Smooth muscle cell (in vitro differentiated cells): Measurements from ENCODE around the gene SMIM44. TPM values are rescaled to one million over a fixed set of nuclear protein-coding genes. Genes with fewer than 3 reads are reported as not detected.

Experiments
- DNase-seq: peaks from one replicate; lab custom pipeline; 2025; ENCODE audit not compliant: unreplicated experiment; lab: John Stamatoyannopoulos, UW
- H2AFZ ChIP-seq: fragments of 200-600 bp; sonication (generic); 2 replicates; pipeline ENCODE4 v1.6.0; 2016; ENCODE audit warnings: antibody characterized with exemption, low read depth, mild to moderate bottlenecking
- H3F3A ChIP-seq: fragments of 200-600 bp; sonication (generic); 2 replicates; pipeline ENCODE4 v1.6.0; 2017; ENCODE audit warnings: antibody characterized with exemption, low read depth
- H3K27ac ChIP-seq: fragments of 200-600 bp; sonication (generic); 2 replicates; pipeline ENCODE4 v1.5.1; 2016; ENCODE audit warnings: low read depth, mild to moderate bottlenecking
- H3K27me3 ChIP-seq: fragments of 200-600 bp; sonication (generic); 2 replicates; pipeline ENCODE4 v1.6.1; 2016; ENCODE audit warnings: low read depth, mild to moderate bottlenecking
- H3K36me3 ChIP-seq: fragments of 200-600 bp; sonication (generic); 2 replicates; pipeline ENCODE4 v1.5.1; 2016; ENCODE audit warnings: low read depth
- H3K4me1 ChIP-seq: fragments of 200-600 bp; sonication (generic); 2 replicates; pipeline ENCODE4 v1.5.1; 2016; ENCODE audit warnings: low read depth
- H3K4me2 ChIP-seq: fragments of 200-600 bp; sonication (generic); 2 replicates; pipeline ENCODE4 v1.6.0; 2016; ENCODE audit warnings: mild to moderate bottlenecking
- H3K4me3 ChIP-seq: fragments of 200-600 bp; sonication (generic); 2 replicates; pipeline ENCODE4 v1.5.1; 2016; ENCODE audit warnings: mild to moderate bottlenecking
- H3K79me2 ChIP-seq: fragments of 200-600 bp; sonication (generic); 2 replicates; pipeline ENCODE4 v1.6.0; 2016; ENCODE audit warnings: low read depth, mild to moderate bottlenecking
- H3K9ac ChIP-seq: fragments of 200-600 bp; sonication (generic); 2 replicates; pipeline ENCODE4 v1.6.0; 2016; ENCODE audit warnings: low read depth
- H3K9me3 ChIP-seq: fragments of 200-600 bp; sonication (generic); replicated peaks from 2 replicates; pipeline ENCODE4 v1.5.1; 2016; ENCODE audit warnings: low read depth
- H4K20me1 ChIP-seq: fragments of 200-600 bp; sonication (generic); 2 replicates; pipeline ENCODE4 v1.6.0; 2016; ENCODE audit warnings: low read depth
- WGBS: methylation state at CpG from one replicate; pipeline ENCODE4 v1.1.7; 2016; ENCODE audit warnings: low lambda C conversion rate; 5-methylcytosine and 5-hydroxymethylcytosine counted together
- polyA plus RNA-seq: library from polyadenylated mRNA; unstranded; fragments of >200 nt; fragmentation: Nextera tagmentation; extraction: Ambion mirVana; gene quantifications from 2 replicates; pipeline ENCODE4 v1.2.1, GENCODE V29; 2016
- total RNA-seq: library from RNA; depleted of rRNA; stranded (reverse); fragments of >200 nt; gene quantifications from 2 replicates; pipeline ENCODE4 v1.2.3, GENCODE V29; 2014
- TF ChIP-seq, protein P1 (sequence below): fragments of 200-600 bp; sonication (generic); IDR thresholded peaks from 2 replicates; pipeline ENCODE4 v1.5.1; 2017; ENCODE audit warnings: borderline replicate concordance, mild to moderate bottlenecking, antibody characterized with exemption; ENCODE audit not compliant: insufficient read depth, poor library complexity, severe bottlenecking

SMIM44 gene
- total and polyA plus RNA-seq, 2 experiments from 2014 or later, result not detected

DNA sequence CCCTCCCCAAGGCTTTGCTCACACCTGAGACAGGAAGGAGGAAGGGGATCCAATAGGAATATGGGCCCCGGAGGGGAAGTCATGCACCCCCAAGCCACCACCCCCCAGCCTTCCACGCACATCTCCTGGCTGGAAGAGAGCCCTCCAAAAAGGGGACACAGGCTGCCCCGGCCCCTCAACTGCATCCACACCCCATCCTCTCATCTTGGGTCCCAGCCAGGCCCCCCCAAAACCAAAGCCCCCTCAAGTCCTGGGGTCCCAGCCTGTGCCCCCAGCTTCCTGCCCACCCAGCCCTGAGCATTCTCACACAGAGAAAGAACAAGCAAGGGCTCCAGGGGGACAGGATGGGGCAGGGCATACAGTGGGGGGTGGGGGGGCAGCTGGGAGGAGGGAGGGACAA lies 15.0 kb downstream of the SMIM44 start:
- no peak overlapping the region for H3K27ac ChIP-seq
- H3K9ac ChIP-seq, result no peak overlapping the region
- no peak overlapping the region for H3K4me2 ChIP-seq
- H3F3A ChIP-seq, result no peaks in the 10 kb centered on the region
- H3K4me1 ChIP-seq, result peaks cover 12% of the 10 kb centered on the region
- TF ChIP-seq, protein P1, sequence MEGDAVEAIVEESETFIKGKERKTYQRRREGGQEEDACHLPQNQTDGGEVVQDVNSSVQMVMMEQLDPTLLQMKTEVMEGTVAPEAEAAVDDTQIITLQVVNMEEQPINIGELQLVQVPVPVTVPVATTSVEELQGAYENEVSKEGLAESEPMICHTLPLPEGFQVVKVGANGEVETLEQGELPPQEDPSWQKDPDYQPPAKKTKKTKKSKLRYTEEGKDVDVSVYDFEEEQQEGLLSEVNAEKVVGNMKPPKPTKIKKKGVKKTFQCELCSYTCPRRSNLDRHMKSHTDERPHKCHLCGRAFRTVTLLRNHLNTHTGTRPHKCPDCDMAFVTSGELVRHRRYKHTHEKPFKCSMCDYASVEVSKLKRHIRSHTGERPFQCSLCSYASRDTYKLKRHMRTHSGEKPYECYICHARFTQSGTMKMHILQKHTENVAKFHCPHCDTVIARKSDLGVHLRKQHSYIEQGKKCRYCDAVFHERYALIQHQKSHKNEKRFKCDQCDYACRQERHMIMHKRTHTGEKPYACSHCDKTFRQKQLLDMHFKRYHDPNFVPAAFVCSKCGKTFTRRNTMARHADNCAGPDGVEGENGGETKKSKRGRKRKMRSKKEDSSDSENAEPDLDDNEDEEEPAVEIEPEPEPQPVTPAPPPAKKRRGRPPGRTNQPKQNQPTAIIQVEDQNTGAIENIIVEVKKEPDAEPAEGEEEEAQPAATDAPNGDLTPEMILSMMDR, result no peak
- 80% methylated on average over 2 of the region's 3 CpGs for WGBS
- no peaks in the 10 kb centered on the region for H3K79me2 ChIP-seq
- no peaks in the 10 kb centered on the region for H4K20me1 ChIP-seq
- no peak overlapping the region for H3K4me3 ChIP-seq
- DNase-seq, result no peak
- no peak overlapping the region for H2AFZ ChIP-seq
- no peaks in the 10 kb centered on the region for H3K27me3 ChIP-seq
- H3K36me3 ChIP-seq, result no peaks in the 10 kb centered on the region
- H3K9me3 ChIP-seq, result no peaks in the 10 kb centered on the region

DNA sequence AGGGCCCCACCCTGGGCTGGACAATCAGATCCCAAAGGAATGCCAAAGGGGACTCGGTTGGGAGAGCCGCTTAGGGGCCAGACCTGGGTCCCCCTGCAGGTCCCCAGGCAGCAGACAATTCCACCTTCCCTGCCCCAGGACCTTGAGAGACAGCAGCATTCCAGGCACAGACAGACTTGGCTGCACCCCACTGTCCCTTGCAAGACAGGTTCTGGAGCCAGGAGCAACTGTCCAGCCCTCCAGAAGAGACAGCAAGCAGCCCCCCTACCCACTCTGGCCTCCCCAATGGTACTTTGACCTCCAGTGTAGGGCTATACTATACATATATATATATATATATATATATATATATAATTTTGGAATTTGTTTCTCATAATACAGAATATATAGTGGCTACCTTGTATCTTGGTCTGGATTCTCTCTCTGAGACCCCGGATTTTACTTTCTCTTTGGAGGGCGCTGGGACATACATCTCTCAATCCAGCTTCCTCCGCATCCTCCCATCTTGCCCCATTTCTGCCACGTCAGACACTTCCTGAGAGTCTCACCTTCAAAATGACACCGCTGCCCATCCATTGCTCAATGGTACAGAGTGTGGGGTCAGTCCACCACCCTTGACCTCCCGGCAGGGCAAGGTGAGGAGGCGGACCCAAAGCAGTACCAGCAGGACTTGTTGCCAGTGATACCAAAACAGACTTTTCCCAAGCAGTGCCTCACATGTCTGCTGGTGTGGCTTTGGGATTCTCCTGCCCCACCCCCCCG lies 15.6 kb downstream of the SMIM44 start:
- no peak overlapping the region for H3K27ac ChIP-seq
- H2AFZ ChIP-seq, result no peak overlapping the region
- H3K9me3 ChIP-seq, result no peaks in the 10 kb centered on the region
- TF ChIP-seq, protein P1, result no peak
- no peak overlapping the region for H3K9ac ChIP-seq
- no peaks in the 10 kb centered on the region for H3K79me2 ChIP-seq
- no peak overlapping the region for H3K4me2 ChIP-seq
- no peaks in the 10 kb centered on the region for H3K36me3 ChIP-seq
- WGBS, result 90% methylated on average over 10 of the region's 10 CpGs
- no peaks in the 10 kb centered on the region for H3K27me3 ChIP-seq
- H3F3A ChIP-seq, result peaks cover 4% of the 10 kb centered on the region
- no peaks in the 10 kb centered on the region for H4K20me1 ChIP-seq
- no peak overlapping the region for H3K4me3 ChIP-seq
- no peak for DNase-seq
- H3K4me1 ChIP-seq, result peaks cover 18% of the 10 kb centered on the region

DNA sequence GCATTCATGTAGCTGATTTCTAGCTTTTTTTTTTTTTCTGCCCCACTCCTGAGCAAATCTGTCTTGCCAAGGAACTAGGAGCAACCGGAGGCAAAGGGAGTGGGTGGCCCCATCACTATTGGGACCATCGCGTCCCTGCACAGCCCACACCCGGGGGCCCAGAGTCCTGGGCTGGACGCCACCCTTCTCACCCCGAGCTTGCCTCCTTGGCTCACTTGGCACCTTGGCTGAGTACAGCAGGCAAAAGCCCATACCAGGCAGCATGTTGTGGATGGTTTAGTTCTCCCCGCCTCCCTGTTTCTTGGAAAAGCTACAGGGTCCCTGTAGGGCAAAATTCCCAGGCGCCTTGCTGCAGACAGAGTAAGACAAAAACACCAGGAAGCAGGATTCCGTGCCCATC lies 16.6 kb downstream of the SMIM44 start:
- no peaks in the 10 kb centered on the region for H3K36me3 ChIP-seq
- H3K4me1 ChIP-seq, result peaks cover 18% of the 10 kb centered on the region
- no peak overlapping the region for H2AFZ ChIP-seq
- H3K27me3 ChIP-seq, result no peaks in the 10 kb centered on the region
- no peak overlapping the region for H3K4me2 ChIP-seq
- no peak overlapping the region for H3K4me3 ChIP-seq
- H3F3A ChIP-seq, result peaks cover 8% of the 10 kb centered on the region
- H3K9me3 ChIP-seq, result no peaks in the 10 kb centered on the region
- TF ChIP-seq, protein P1, result no peak
- no peak for DNase-seq
- no peaks in the 10 kb centered on the region for H4K20me1 ChIP-seq
- 93% methylated on average over 9 of the region's 9 CpGs for WGBS
- no peak overlapping the region for H3K9ac ChIP-seq
- no peaks in the 10 kb centered on the region for H3K79me2 ChIP-seq
- H3K27ac ChIP-seq, result no peak overlapping the region

DNA sequence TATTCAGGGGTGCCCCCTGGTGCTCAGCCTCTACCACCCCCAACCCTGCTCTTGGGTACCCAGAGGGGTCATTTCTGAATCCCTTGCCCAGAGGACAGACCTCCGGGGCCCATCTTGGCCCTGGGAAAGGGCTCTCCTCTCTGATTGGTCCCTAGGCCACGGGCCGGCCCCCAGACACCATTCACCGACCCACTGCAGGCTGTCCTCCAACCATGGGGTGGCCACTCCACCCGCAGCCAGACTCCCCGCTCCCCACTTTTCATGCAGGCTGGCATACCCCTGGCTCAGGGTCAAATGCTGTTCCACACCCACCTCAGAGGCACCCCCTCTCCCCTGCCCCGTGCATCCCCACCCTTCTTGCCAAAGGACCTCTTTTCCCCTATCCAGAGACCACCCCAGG lies 17.7 kb downstream of the SMIM44 start:
- Histone ChIP-seq H3K4me1 (peaks cover 18% of the 10 kb centered on the region), H3K9me3 (no peaks in the 10 kb centered on the region), H3K27me3 (no peaks in the 10 kb centered on the region), H3K27ac (no peak overlapping the region), H3K36me3 (no peaks in the 10 kb centered on the region), H3F3A (peaks cover 8% of the 10 kb centered on the region), H3K4me3 (no peak overlapping the region), H3K79me2 (no peaks in the 10 kb centered on the region), H4K20me1 (no peaks in the 10 kb centered on the region), H3K9ac (no peak overlapping the region), H3K4me2 (no peak overlapping the region), H2AFZ (no peak overlapping the region)
- TF ChIP-seq, protein P1, result no peak
- DNase-seq, result no peak
- 67% methylated on average over 7 of the region's 7 CpGs for WGBS
